Measurements from ENCODE around the gene FCER2. TPM values are rescaled to one million over a fixed set of nuclear protein-coding genes. Genes with fewer than 3 reads are reported as not detected.

Gene FCER2
- total RNA-seq, 1 experiment from 2014 or later, result not detected

GRCh38 chr19:7709932-7710460 is 8.1 kb upstream of the FCER2 start:
- H4K8ac ChIP-seq (replicated peaks; ENCODE audit: insufficient read length, low read depth, low read length), result no peak overlapping the region
- DNase-seq, result no peak
- H3K36me3 Mint-ChIP-seq (ENCODE audit: insufficient read depth in 1 of 3, low read depth in 3 of 3), result no peaks in the 10 kb centered on the region
- no peaks in the 10 kb centered on the region for H3K9me3 ChIP-seq (ENCODE audit: control insufficient read depth, low read depth, low read length)
- no peak overlapping the region for H4K91ac ChIP-seq (ENCODE audit: insufficient read length, low read depth, low read length)
- no peak overlapping the region for H3K4ac ChIP-seq (ENCODE audit: low read depth, low read length)
- H3K4me1 Mint-ChIP-seq, result peaks cover 0 to 6% of the 10 kb centered on the region in 2 experiments; a peak in 2 of 4 replicates
- no peaks in the 10 kb centered on the region for H3K9me3 Mint-ChIP-seq
- no peak overlapping the region for H2BK12ac ChIP-seq (ENCODE audit: insufficient read length, low read depth, low read length)
- no peak for TF ChIP-seq CTCF (conservative IDR thresholded peaks at IDR 0.05)
- H3K4me3 Mint-ChIP-seq, result no peak overlapping the region
- no peak overlapping the region for H3K4me2 ChIP-seq (ENCODE audit: insufficient read depth, insufficient read length, low read length)
- H3K14ac ChIP-seq (ENCODE audit: insufficient read depth, low read length), result no peak overlapping the region
- no peak overlapping the region for H3K56ac ChIP-seq (ENCODE audit: insufficient read length, low read depth, low read length)
- peaks cover 16% of the 10 kb centered on the region for H3K27me3 Mint-ChIP-seq (ENCODE audit: low read depth)
- no peaks in the 10 kb centered on the region for H3K79me2 ChIP-seq (ENCODE audit: insufficient read depth, low read length)
- H2AFZ ChIP-seq (ENCODE audit: low read length), result no peak overlapping the region
- H3K27ac Mint-ChIP-seq, result no peak overlapping the region
- no peaks in the 10 kb centered on the region for H4K20me1 ChIP-seq (ENCODE audit: control insufficient read depth, insufficient read depth, insufficient read length)
- no peak overlapping the region; the same call in 1 of the 2 replicates for H2BK15ac ChIP-seq (ENCODE audit: low read depth, low read length)
- no peak overlapping the region for H4K5ac ChIP-seq (ENCODE audit: insufficient read length, low read depth, low read length)
- no peak overlapping the region for H3K27ac ChIP-seq (ENCODE audit: insufficient read length, low read depth, low read length)
- no peaks in the 10 kb centered on the region for H3K4me1 ChIP-seq (ENCODE audit: insufficient read depth, low read length)
- no peaks in the 10 kb centered on the region for H3K27me3 ChIP-seq (ENCODE audit: insufficient read depth, low read length)
- H3K23me2 ChIP-seq (ENCODE audit: insufficient read length, low read depth, low read length, poor library complexity, severe bottlenecking), result no peaks in the 10 kb centered on the region
- H2BK120ac ChIP-seq (ENCODE audit: low read depth, low read length, poor library complexity, severe bottlenecking), result no peak overlapping the region
- no peak overlapping the region for H3K9ac ChIP-seq (ENCODE audit: extremely low read depth, insufficient read length, low read length)
- no CpG with 5 or more reads among the region's 10 CpGs for WGBS (ENCODE audit: extremely low coverage, insufficient read length, low lambda C conversion rate)
- no peak overlapping the region for H3K18ac ChIP-seq (ENCODE audit: insufficient read length, low read depth, low read length)
- no peak overlapping the region for H2AK5ac ChIP-seq (ENCODE audit: insufficient read length, low read length)
- H3K23ac ChIP-seq (ENCODE audit: insufficient read length, low read depth, low read length), result no peak overlapping the region
- H2BK20ac ChIP-seq (ENCODE audit: low read depth, low read length, poor library complexity, severe bottlenecking), result no peak overlapping the region
- H3K79me1 ChIP-seq (ENCODE audit: insufficient read depth, low read depth, low read length, poor library complexity, severe bottlenecking), result no peaks in the 10 kb centered on the region
- H3T11ph ChIP-seq (ENCODE audit: low read length), result no peak overlapping the region
- H2BK5ac ChIP-seq (ENCODE audit: insufficient read length, low read length), result no peak overlapping the region
